GM23248 (cell line): ENCODE data around the gene C5orf63. TPM values are rescaled to one million over a fixed set of nuclear protein-coding genes. Genes with fewer than 3 reads are reported as not detected.
A peak's percentile ranks its signal among the peaks of the same experiment; 100 is the strongest.

Source experiments
- DNase-seq: peaks from one replicate; pipeline ENCODE4 v3.0.0-alpha.2; 2015
- H2AFZ ChIP-seq: fragments of 200-600 bp; sonication (generic); 2 replicates; pipeline ENCODE4 v1.6.1; 2016; ENCODE audit warnings: antibody characterized with exemption
- H3F3A ChIP-seq: fragments of 200-600 bp; sonication (generic); 2 replicates; pipeline ENCODE4 v1.6.1; 2016; ENCODE audit warnings: mild to moderate bottlenecking, antibody characterized with exemption, mixed run types; ENCODE audit not compliant: insufficient read depth
- H3K27ac ChIP-seq: fragments of 200-600 bp; sonication (generic); 2 replicates; pipeline ENCODE4 v1.5.1; 2016; ENCODE audit warnings: mild to moderate bottlenecking
- H3K27me3 ChIP-seq: fragments of 200-600 bp; sonication (generic); replicated peaks from 2 replicates; pipeline ENCODE4 v1.6.1; 2016; ENCODE audit warnings: mild to moderate bottlenecking; ENCODE audit not compliant: insufficient read depth
- H3K36me3 ChIP-seq: fragments of 200-600 bp; sonication (generic); 2 replicates; pipeline ENCODE4 v1.6.1; 2016; ENCODE audit warnings: low read depth, mild to moderate bottlenecking
- H3K4me1 ChIP-seq: fragments of 200-600 bp; sonication (generic); 2 replicates; pipeline ENCODE4 v1.6.1; 2016; ENCODE audit warnings: mild to moderate bottlenecking; ENCODE audit not compliant: insufficient read depth
- H3K4me2 ChIP-seq: fragments of 200-600 bp; sonication (generic); one replicate; pipeline ENCODE4 v1.6.1; 2016; ENCODE audit warnings: mild to moderate bottlenecking; ENCODE audit not compliant: unreplicated experiment
- H3K4me3 ChIP-seq: fragments of 200-600 bp; sonication (generic); 2 replicates; pipeline ENCODE4 v1.5.1; 2016; ENCODE audit warnings: mild to moderate bottlenecking
- H3K79me2 ChIP-seq: fragments of 200-600 bp; sonication (generic); 2 replicates; pipeline ENCODE4 v1.6.1; 2016; ENCODE audit warnings: mild to moderate bottlenecking; ENCODE audit not compliant: insufficient read depth
- H3K9ac ChIP-seq: fragments of 200-600 bp; sonication (generic); 2 replicates; pipeline ENCODE4 v1.6.1; 2016; ENCODE audit warnings: mild to moderate bottlenecking
- H3K9me2 ChIP-seq: fragments of 200-600 bp; sonication (generic); 2 replicates; pipeline ENCODE4 v1.6.1; 2016; ENCODE audit warnings: mixed run types, mild to moderate bottlenecking, moderate library complexity; ENCODE audit not compliant: insufficient read depth
- H3K9me3 ChIP-seq: fragments of 200-600 bp; sonication (generic); one replicate; pipeline ENCODE4 v1.6.1; 2017; ENCODE audit warnings: low read depth
- H4K20me1 ChIP-seq: fragments of 200-600 bp; sonication (generic); 2 replicates; pipeline ENCODE4 v1.6.0; 2016; ENCODE audit not compliant: insufficient read depth
- EZH2 ChIP-seq: fragments of 200-600 bp; sonication (generic); IDR thresholded peaks from 2 replicates; pipeline ENCODE4 v1.6.1; 2018; ENCODE audit warnings: antibody characterized with exemption, mild to moderate bottlenecking; ENCODE audit not compliant: insufficient read depth, poor library complexity, severe bottlenecking
- EZH2phosphoT487 ChIP-seq: fragments of 200-600 bp; sonication (generic); IDR thresholded peaks from 2 replicates; pipeline ENCODE4 v1.6.1; 2018; ENCODE audit warnings: antibody characterized with exemption, moderate library complexity, mild to moderate bottlenecking, low read depth; ENCODE audit not compliant: insufficient read depth
- WGBS, 2 experiments: methylation state at CpG; one replicate each; pipeline ENCODE4 v1.1.6; 2015 to 2017; ENCODE audit warnings: low lambda C conversion rate in 2 of 2, low coverage in 1 of 2; ENCODE audit errors: missing lambda C conversion rate in 2 of 2; 5-methylcytosine and 5-hydroxymethylcytosine counted together
- in situ Hi-C: fragments of 300-500 bp; cut with MboI; formaldehyde crosslinking; loops from 2 replicates; pipeline ENCODE4 v1.15.0; 2020
- polyA plus RNA-seq: library from polyadenylated mRNA; unstranded; fragments of >200 nt; fragmentation: Nextera tagmentation; extraction: Ambion mirVana; gene quantifications from 2 replicates; pipeline ENCODE4 v1.2.1, GENCODE V29; 2016
- total RNA-seq: library from RNA; depleted of rRNA; stranded (reverse); fragments of >200 nt; shearing (Covaris generic); gene quantifications from 2 replicates; pipeline ENCODE4 v1.2.3, GENCODE V29; 2014

C5orf63 gene
- total and polyA plus RNA-seq, 2 experiments from 2014 or later, result 0.97 to 7.2 TPM

DNA sequence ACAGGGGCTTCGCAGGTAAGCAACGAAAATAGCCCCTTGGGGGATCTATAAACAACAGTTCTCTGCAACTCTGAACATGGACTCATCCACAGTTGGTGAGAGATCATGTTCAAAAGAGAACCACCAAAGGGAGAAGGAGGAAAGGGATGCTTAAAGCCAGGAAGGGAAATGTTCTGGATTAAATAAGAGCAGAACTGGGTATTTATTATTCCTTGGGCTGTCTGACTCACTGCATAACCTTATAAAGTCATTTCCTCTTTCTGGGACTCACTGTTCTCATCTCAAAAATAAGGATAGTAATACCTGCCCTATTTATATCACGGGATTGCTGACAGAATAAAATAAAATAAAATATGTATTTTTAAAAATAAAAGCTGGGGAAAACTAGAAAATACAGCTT, 31.7 kb downstream of the C5orf63 start:
- no peak overlapping the region for H3K4me3 ChIP-seq
- no peaks in the 10 kb centered on the region for H3K4me1 ChIP-seq
- no peaks in the 10 kb centered on the region for H3K9me2 ChIP-seq
- no peaks in the 10 kb centered on the region for H3K9me3 ChIP-seq
- no peaks in the 10 kb centered on the region for H3K79me2 ChIP-seq
- H3K9ac ChIP-seq, result no peak overlapping the region
- no peak for TF ChIP-seq EZH2phosphoT487
- TF ChIP-seq EZH2, result no peak
- no peaks in the 10 kb centered on the region for H3K27me3 ChIP-seq
- no peaks in the 10 kb centered on the region for H3K36me3 ChIP-seq
- no peak overlapping the region for H3K4me2 ChIP-seq
- H4K20me1 ChIP-seq, result no peaks in the 10 kb centered on the region
- 62 to 70% methylated on average over 3 of the region's 3 CpGs for WGBS, 2 experiments
- peak; percentile 52 for DNase-seq
- H2AFZ ChIP-seq, result no peak overlapping the region
- H3K27ac ChIP-seq, result no peak overlapping the region
- in situ Hi-C loops, result no loop called here
- H3F3A ChIP-seq, result no peaks in the 10 kb centered on the region

DNA sequence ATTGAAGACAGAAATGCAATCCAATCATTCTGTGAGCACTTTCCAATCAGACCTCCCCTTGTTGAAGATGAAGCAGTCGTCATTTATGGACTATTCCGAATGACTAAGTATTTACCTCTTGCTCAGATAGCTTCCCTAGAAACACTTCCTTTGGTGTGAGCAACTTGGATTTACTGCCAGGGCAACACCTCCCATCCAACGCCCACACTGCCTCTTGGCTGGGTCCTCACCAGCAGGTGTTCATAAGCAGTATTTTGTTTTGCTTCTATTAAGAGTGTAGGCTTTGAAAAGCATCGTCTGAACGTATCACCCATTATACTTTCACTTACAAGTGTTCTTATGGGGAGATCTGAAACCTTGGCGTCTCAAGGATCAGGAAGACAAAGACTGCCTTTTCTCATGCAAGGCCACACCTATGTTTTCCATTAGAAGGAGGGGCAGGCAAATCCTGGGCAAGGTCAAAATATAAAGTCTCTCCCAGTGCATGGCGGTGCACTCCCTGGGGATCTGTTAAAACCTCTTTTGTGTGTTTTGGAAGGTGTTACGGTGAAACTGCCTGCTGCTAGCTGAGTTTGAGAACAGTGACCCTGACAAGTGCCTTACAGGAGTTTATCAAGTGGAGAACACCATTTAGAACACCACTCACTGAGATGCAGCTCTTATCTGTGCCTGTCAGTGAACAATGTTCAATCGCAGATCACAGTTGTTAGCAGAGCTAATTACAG, 32.3 kb downstream of the C5orf63 start:
- H3K4me2 ChIP-seq, result no peak overlapping the region
- TF ChIP-seq EZH2phosphoT487 (no peak), EZH2 (no peak)
- no peak for DNase-seq
- no peaks in the 10 kb centered on the region for H4K20me1 ChIP-seq
- no peak overlapping the region for H2AFZ ChIP-seq
- H3K4me3 ChIP-seq, result no peak overlapping the region
- in situ Hi-C loops, result no loop called here
- H3K9ac ChIP-seq, result no peak overlapping the region
- H3K36me3 ChIP-seq, result no peaks in the 10 kb centered on the region
- H3K9me2 ChIP-seq, result no peaks in the 10 kb centered on the region
- no peaks in the 10 kb centered on the region for H3K79me2 ChIP-seq
- H3F3A ChIP-seq, result no peaks in the 10 kb centered on the region
- H3K27me3 ChIP-seq, result no peaks in the 10 kb centered on the region
- no peaks in the 10 kb centered on the region for H3K9me3 ChIP-seq
- WGBS, 2 experiments, result 73 to 74% methylated on average over 9 of the region's 9 CpGs
- H3K4me1 ChIP-seq, result no peaks in the 10 kb centered on the region
- no peak overlapping the region for H3K27ac ChIP-seq

DNA sequence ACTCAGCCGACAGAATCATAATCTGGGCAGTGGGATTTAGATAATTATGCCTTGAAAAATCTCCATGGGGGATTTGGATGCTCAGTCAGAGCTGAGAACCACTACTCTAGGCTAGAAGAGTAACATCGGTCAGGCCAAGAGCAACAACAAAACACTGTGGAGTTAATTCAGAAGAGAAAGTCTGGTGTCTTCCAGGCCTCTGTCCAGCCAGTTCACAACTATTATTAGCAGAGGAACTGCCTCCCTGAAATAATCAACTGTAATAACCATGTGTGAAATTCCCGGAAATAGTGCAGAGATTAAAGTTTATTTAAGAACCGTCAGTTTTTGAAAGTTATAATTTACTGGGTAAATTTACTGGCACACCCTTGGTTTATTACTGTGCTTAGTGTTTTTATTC, 34.8 kb downstream of the C5orf63 start:
- in situ Hi-C loops, result no loop called here
- no peak for TF ChIP-seq EZH2
- TF ChIP-seq EZH2phosphoT487, result no peak
- no peaks in the 10 kb centered on the region for H4K20me1 ChIP-seq
- H2AFZ ChIP-seq, result no peak overlapping the region
- no peak for DNase-seq
- H3K4me2 ChIP-seq, result no peak overlapping the region
- no peak overlapping the region for H3K27ac ChIP-seq
- no peaks in the 10 kb centered on the region for H3F3A ChIP-seq
- no peaks in the 10 kb centered on the region for H3K36me3 ChIP-seq
- H3K9me3 ChIP-seq, result no peaks in the 10 kb centered on the region
- 29 to 37% methylated on average over 4 of the region's 4 CpGs for WGBS, 2 experiments
- no peaks in the 10 kb centered on the region for H3K27me3 ChIP-seq
- no peaks in the 10 kb centered on the region for H3K4me1 ChIP-seq
- no peak overlapping the region for H3K9ac ChIP-seq
- no peak overlapping the region for H3K4me3 ChIP-seq
- H3K79me2 ChIP-seq, result no peaks in the 10 kb centered on the region
- H3K9me2 ChIP-seq, result no peaks in the 10 kb centered on the region

DNA sequence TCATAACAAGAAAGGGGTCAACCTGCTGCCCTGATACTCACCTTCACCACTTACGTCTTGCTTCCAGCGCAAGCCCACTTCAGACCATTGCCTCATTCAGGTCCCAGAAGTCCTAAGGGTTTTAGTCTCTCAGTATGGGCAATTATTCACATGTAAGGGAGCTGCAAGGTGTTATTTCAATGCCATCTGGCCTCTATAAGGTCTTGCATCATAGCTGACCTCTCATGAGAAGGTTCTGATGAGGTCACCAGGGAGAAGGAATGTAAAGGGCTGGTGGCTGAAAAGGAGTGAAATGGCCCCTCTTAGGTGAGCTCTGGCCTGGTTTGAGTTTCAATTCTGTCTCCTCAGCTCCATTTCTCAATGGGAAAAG, 41.5 kb downstream of the C5orf63 start:
- Histone ChIP-seq H3K27me3 (no peaks in the 10 kb centered on the region), H3K9ac (no peak overlapping the region), H3K36me3 (no peaks in the 10 kb centered on the region), H3K9me2 (no peaks in the 10 kb centered on the region), H2AFZ (no peak overlapping the region), H4K20me1 (no peaks in the 10 kb centered on the region), H3K4me1 (no peaks in the 10 kb centered on the region), H3K79me2 (no peaks in the 10 kb centered on the region), H3K27ac (no peak overlapping the region), H3K4me2 (no peak overlapping the region), H3K4me3 (no peak overlapping the region), H3K9me3 (no peaks in the 10 kb centered on the region), H3F3A (no peaks in the 10 kb centered on the region)
- in situ Hi-C loops, result no loop called here
- peak; percentile 33 for DNase-seq
- no peak for TF ChIP-seq EZH2
- TF ChIP-seq EZH2phosphoT487, result no peak
- 89 to 93% methylated on average over 2 of the region's 2 CpGs for WGBS, 2 experiments
